Measurements from ENCODE around the gene COLEC12.
"Not testable (repeated sequence)": the region's sequence is repeated elsewhere in the genome, so short reads cannot be mapped to it uniquely, and the experiment has no call there.

The COLEC12 gene

GRCh38 chr18:295756-296490, 204.6 kb downstream of the COLEC12 start:
- H3K9me3 ChIP-seq (ENCODE audit: control insufficient read depth, insufficient read depth, low read length): no peaks in the 10 kb centered on the region
- H3K4me1 ChIP-seq (ENCODE audit: control insufficient read depth, insufficient read depth, low read length): no peaks in the 10 kb centered on the region
- no peak overlapping the region for H3K4me3 ChIP-seq (ENCODE audit: low read depth, low read length)
- H3K27me3 ChIP-seq (ENCODE audit: control insufficient read depth, insufficient read depth, low read length): no peaks in the 10 kb centered on the region
- no peaks in the 10 kb centered on the region for H3K36me3 ChIP-seq (ENCODE audit: control insufficient read depth, insufficient read depth, low read length)
- no peak overlapping the region for H3K9ac ChIP-seq (ENCODE audit: low read depth, low read length)

DNA sequence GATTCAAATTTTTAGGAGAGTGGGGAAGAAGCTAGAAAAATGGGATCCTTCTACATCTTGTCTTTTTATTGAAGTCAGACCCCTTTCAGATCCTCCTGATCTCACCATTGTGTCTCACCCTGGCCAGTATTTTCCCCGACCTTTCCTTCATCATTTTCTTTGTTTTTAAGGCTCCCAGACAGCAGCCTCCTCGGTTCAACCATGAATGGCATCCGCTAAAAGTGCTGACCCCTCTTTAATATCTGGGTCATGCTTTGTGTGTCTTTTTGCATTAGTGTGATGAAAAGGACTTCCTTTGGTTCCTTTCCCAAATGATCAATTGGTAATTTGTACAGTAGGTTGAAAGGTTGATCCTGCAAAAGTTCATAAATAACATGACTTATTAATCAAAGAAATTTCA, 205.9 kb downstream of the COLEC12 start:
- H3K4me1 ChIP-seq (ENCODE audit: control insufficient read depth, insufficient read depth, low read length): no peaks in the 10 kb centered on the region
- no peak overlapping the region for H3K9ac ChIP-seq (ENCODE audit: low read depth, low read length)
- no peaks in the 10 kb centered on the region for H3K9me3 ChIP-seq (ENCODE audit: control insufficient read depth, insufficient read depth, low read length)
- H3K4me3 ChIP-seq (ENCODE audit: low read depth, low read length): no peak overlapping the region
- no peaks in the 10 kb centered on the region for H3K27me3 ChIP-seq (ENCODE audit: control insufficient read depth, insufficient read depth, low read length)
- no peaks in the 10 kb centered on the region for H3K36me3 ChIP-seq (ENCODE audit: control insufficient read depth, insufficient read depth, low read length)

DNA sequence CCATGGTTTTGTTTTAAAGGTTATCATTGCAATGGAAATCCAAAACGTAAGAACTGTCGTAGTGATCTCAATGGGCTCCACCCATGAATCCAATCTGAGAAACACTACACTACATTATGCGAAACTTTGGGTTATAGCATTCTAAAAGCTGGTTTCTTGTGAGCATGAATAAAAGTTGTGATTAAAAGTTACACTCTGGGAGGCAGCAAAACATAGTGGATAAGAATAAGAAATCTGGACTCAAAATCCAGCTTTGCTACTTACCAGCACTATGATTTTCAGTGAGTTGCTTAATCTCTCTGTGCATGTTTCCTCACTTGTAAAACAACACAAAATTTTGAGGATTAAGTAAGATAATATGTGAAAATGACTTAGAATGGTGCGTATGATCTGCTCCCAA, 207.0 kb downstream of the COLEC12 start:
- Histone ChIP-seq H3K4me1 (ENCODE audit: control insufficient read depth, insufficient read depth, low read length) (no peaks in the 10 kb centered on the region), H3K27me3 (ENCODE audit: control insufficient read depth, insufficient read depth, low read length) (no peaks in the 10 kb centered on the region), H3K36me3 (ENCODE audit: control insufficient read depth, insufficient read depth, low read length) (no peaks in the 10 kb centered on the region), H3K4me3 (ENCODE audit: low read depth, low read length) (no peak overlapping the region), H3K9me3 (ENCODE audit: control insufficient read depth, insufficient read depth, low read length) (no peaks in the 10 kb centered on the region), H3K9ac (ENCODE audit: low read depth, low read length) (no peak overlapping the region)

GRCh38 chr18:292271-292670, 208.2 kb downstream of the COLEC12 start:
- Histone ChIP-seq H3K9ac (ENCODE audit: low read depth, low read length) (no peak overlapping the region), H3K4me3 (ENCODE audit: low read depth, low read length) (no peak overlapping the region), H3K9me3 (ENCODE audit: control insufficient read depth, insufficient read depth, low read length) (no peaks in the 10 kb centered on the region), H3K27me3 (ENCODE audit: control insufficient read depth, insufficient read depth, low read length) (no peaks in the 10 kb centered on the region), H3K36me3 (ENCODE audit: control insufficient read depth, insufficient read depth, low read length) (no peaks in the 10 kb centered on the region), H3K4me1 (ENCODE audit: control insufficient read depth, insufficient read depth, low read length) (no peaks in the 10 kb centered on the region)

- not testable (repeated sequence) for H3K9ac ChIP-seq (ENCODE audit: low read depth, low read length); H3K4me3 ChIP-seq (ENCODE audit: low read depth, low read length); H3K27me3 ChIP-seq (ENCODE audit: control insufficient read depth, insufficient read depth, low read length); H3K9me3 ChIP-seq (ENCODE audit: control insufficient read depth, insufficient read depth, low read length); H3K4me1 ChIP-seq (ENCODE audit: control insufficient read depth, insufficient read depth, low read length); H3K36me3 ChIP-seq (ENCODE audit: control insufficient read depth, insufficient read depth, low read length)
These were observed 210.5 kb downstream of the COLEC12 start for GRCh38 chr18:289970-290369.

GRCh38 chr18:289026-289425, 211.5 kb downstream of the COLEC12 start:
- Histone ChIP-seq H3K27me3 (ENCODE audit: control insufficient read depth, insufficient read depth, low read length) (no peaks in the 10 kb centered on the region), H3K36me3 (ENCODE audit: control insufficient read depth, insufficient read depth, low read length) (no peaks in the 10 kb centered on the region), H3K4me1 (ENCODE audit: control insufficient read depth, insufficient read depth, low read length) (no peaks in the 10 kb centered on the region), H3K9ac (ENCODE audit: low read depth, low read length) (no peak overlapping the region), H3K9me3 (ENCODE audit: control insufficient read depth, insufficient read depth, low read length) (no peaks in the 10 kb centered on the region), H3K4me3 (ENCODE audit: low read depth, low read length) (no peak overlapping the region)

GRCh38 chr18:286515-287310, 213.8 kb downstream of the COLEC12 start:
- no peaks in the 10 kb centered on the region for H3K27me3 ChIP-seq (ENCODE audit: control insufficient read depth, insufficient read depth, low read length)
- H3K4me3 ChIP-seq (ENCODE audit: low read depth, low read length): no peak overlapping the region
- no peaks in the 10 kb centered on the region for H3K4me1 ChIP-seq (ENCODE audit: control insufficient read depth, insufficient read depth, low read length)
- H3K36me3 ChIP-seq (ENCODE audit: control insufficient read depth, insufficient read depth, low read length): no peaks in the 10 kb centered on the region
- H3K9me3 ChIP-seq (ENCODE audit: control insufficient read depth, insufficient read depth, low read length): no peaks in the 10 kb centered on the region
- no peak overlapping the region for H3K9ac ChIP-seq (ENCODE audit: low read depth, low read length)

DNA sequence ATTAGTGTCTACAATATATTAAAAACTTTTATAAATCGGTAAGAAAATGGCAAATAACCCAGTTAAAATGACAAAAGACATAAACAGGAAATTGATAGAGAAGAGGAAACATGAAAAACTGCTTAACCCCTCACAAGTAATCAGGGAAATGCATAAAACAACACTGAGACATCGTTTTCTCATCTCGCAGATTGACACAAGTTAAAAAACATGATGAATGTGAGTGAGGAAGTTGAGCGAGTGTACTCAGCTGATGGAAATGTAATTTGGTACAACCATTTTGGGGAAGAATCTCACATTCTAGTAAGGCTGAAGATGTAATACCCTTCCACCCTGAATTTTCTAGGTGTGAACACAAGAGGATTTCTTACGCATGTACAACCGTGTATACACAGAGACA, 214.7 kb downstream of the COLEC12 start:
- no peak overlapping the region for H3K4me3 ChIP-seq (ENCODE audit: low read depth, low read length)
- no peaks in the 10 kb centered on the region for H3K36me3 ChIP-seq (ENCODE audit: control insufficient read depth, insufficient read depth, low read length)
- no peaks in the 10 kb centered on the region for H3K4me1 ChIP-seq (ENCODE audit: control insufficient read depth, insufficient read depth, low read length)
- H3K9ac ChIP-seq (ENCODE audit: low read depth, low read length): no peak overlapping the region
- H3K9me3 ChIP-seq (ENCODE audit: control insufficient read depth, insufficient read depth, low read length): no peaks in the 10 kb centered on the region
- no peaks in the 10 kb centered on the region for H3K27me3 ChIP-seq (ENCODE audit: control insufficient read depth, insufficient read depth, low read length)

- Histone ChIP-seq H3K9ac (ENCODE audit: low read depth, low read length) (no peak overlapping the region), H3K27me3 (ENCODE audit: control insufficient read depth, insufficient read depth, low read length) (no peaks in the 10 kb centered on the region), H3K4me3 (ENCODE audit: low read depth, low read length) (no peak overlapping the region), H3K9me3 (ENCODE audit: control insufficient read depth, insufficient read depth, low read length) (no peaks in the 10 kb centered on the region), H3K4me1 (ENCODE audit: control insufficient read depth, insufficient read depth, low read length) (no peaks in the 10 kb centered on the region), H3K36me3 (ENCODE audit: control insufficient read depth, insufficient read depth, low read length) (no peaks in the 10 kb centered on the region)
These were observed 225.0 kb downstream of the COLEC12 start for GRCh38 chr18:275486-275885.

GRCh38 chr18:274313-274712, 226.2 kb downstream of the COLEC12 start:
- H3K27me3 ChIP-seq (ENCODE audit: control insufficient read depth, insufficient read depth, low read length): no peaks in the 10 kb centered on the region

DNA sequence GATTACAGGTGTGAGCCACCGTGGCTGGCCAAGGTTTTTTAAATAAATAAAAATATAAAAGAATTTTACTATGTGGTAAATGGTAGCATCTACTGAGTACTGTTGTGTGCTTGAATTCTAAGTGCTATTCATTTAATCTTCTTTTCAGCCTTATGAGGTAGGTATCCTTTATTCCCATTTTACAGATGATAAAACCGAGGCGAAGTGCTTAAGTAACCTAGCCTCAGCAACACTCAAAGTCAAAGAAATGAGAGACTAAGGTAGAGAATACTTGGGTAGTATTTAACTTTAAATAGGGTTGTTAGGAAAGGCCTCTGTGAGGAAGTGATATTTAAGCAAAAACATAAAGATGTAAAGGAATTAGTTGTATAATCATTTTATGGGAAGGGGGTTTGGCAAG, 227.0 kb downstream of the COLEC12 start:
- Histone ChIP-seq H3K9me3 (ENCODE audit: control insufficient read depth, insufficient read depth, low read length) (no peaks in the 10 kb centered on the region), H3K27me3 (ENCODE audit: control insufficient read depth, insufficient read depth, low read length) (no peaks in the 10 kb centered on the region), H3K4me1 (ENCODE audit: control insufficient read depth, insufficient read depth, low read length) (no peaks in the 10 kb centered on the region), H3K9ac (ENCODE audit: low read depth, low read length) (no peak overlapping the region), H3K36me3 (ENCODE audit: control insufficient read depth, insufficient read depth, low read length) (no peaks in the 10 kb centered on the region), H3K4me3 (ENCODE audit: low read depth, low read length) (no peak overlapping the region)

More at GRCh38 chr18:274313-274712, 226.2 kb downstream of the COLEC12 start:
- Histone ChIP-seq H3K9ac (ENCODE audit: low read depth, low read length) (no peak overlapping the region), H3K4me1 (ENCODE audit: control insufficient read depth, insufficient read depth, low read length) (no peaks in the 10 kb centered on the region), H3K9me3 (ENCODE audit: control insufficient read depth, insufficient read depth, low read length) (no peaks in the 10 kb centered on the region), H3K4me3 (ENCODE audit: low read depth, low read length) (no peak overlapping the region), H3K36me3 (ENCODE audit: control insufficient read depth, insufficient read depth, low read length) (no peaks in the 10 kb centered on the region)

GRCh38 chr18:272650-273049, 227.9 kb downstream of the COLEC12 start:
- H3K4me1 ChIP-seq (ENCODE audit: control insufficient read depth, insufficient read depth, low read length): no peaks in the 10 kb centered on the region
- no peak overlapping the region for H3K9ac ChIP-seq (ENCODE audit: low read depth, low read length)
- H3K27me3 ChIP-seq (ENCODE audit: control insufficient read depth, insufficient read depth, low read length): no peaks in the 10 kb centered on the region
- H3K4me3 ChIP-seq (ENCODE audit: low read depth, low read length): no peak overlapping the region
- no peaks in the 10 kb centered on the region for H3K9me3 ChIP-seq (ENCODE audit: control insufficient read depth, insufficient read depth, low read length)
- H3K36me3 ChIP-seq (ENCODE audit: control insufficient read depth, insufficient read depth, low read length): no peaks in the 10 kb centered on the region
